Stimulated activated CD4-positive, alpha-beta T cell treated with anti-CD3 and anti-CD28 coated beads, TNF-alpha, amount 100 ng/mL, for 4 hours (primary cell): ENCODE data around the gene IGSF21.

Source experiments
- DNase-seq, 3 experiments: peaks; one replicate each; pipeline ENCODE4 v3.0.0-alpha.2; 2020; ENCODE audit warnings: low read depth in 3 of 3

Gene IGSF21

GRCh38 chr1:18217398-18218043 lies 109.9 kb downstream of the IGSF21 start:
- DNase-seq, result no peak

- DNase-seq, result no peak
These were observed 122.0 kb downstream of the IGSF21 start for GRCh38 chr1:18229625-18230024.

GRCh38 chr1:18230321-18230720 lies 122.7 kb downstream of the IGSF21 start:
- DNase-seq, result no peak

GRCh38 chr1:18230840-18231239 lies 123.2 kb downstream of the IGSF21 start:
- DNase-seq, result no peak

GRCh38 chr1:18232052-18232451 lies 124.5 kb downstream of the IGSF21 start:
- DNase-seq, result no peak

- DNase-seq, result no peak
These were observed 125.7 kb downstream of the IGSF21 start for GRCh38 chr1:18233176-18233864.

GRCh38 chr1:18234790-18235242 lies 127.2 kb downstream of the IGSF21 start:
- DNase-seq, result no peak

- no peak for DNase-seq
These were observed 129.8 kb downstream of the IGSF21 start for GRCh38 chr1:18237371-18237770.

GRCh38 chr1:18238190-18238589 lies 130.6 kb downstream of the IGSF21 start:
- no peak for DNase-seq

GRCh38 chr1:18239671-18240070 lies 132.1 kb downstream of the IGSF21 start:
- DNase-seq, result no peak

- DNase-seq, result no peak
These were observed 133.3 kb downstream of the IGSF21 start for GRCh38 chr1:18240906-18241305.

GRCh38 chr1:18241891-18242290 lies 134.3 kb downstream of the IGSF21 start:
- DNase-seq, result no peak

- DNase-seq, result no peak
These were observed 136.0 kb downstream of the IGSF21 start for GRCh38 chr1:18243503-18244175.

GRCh38 chr1:18244762-18245161 lies 137.2 kb downstream of the IGSF21 start:
- DNase-seq, result no peak

GRCh38 chr1:18245647-18246046 lies 138.0 kb downstream of the IGSF21 start:
- DNase-seq, result no peak

GRCh38 chr1:18246543-18246942 lies 138.9 kb downstream of the IGSF21 start:
- DNase-seq, result no peak

GRCh38 chr1:18247151-18247550 lies 139.6 kb downstream of the IGSF21 start:
- no peak for DNase-seq

GRCh38 chr1:18249631-18250030 lies 142.0 kb downstream of the IGSF21 start:
- DNase-seq, result no peak

- no peak for DNase-seq
These were observed 145.5 kb downstream of the IGSF21 start for GRCh38 chr1:18253093-18253492.

- no peak for DNase-seq
These were observed 149.0 kb downstream of the IGSF21 start for GRCh38 chr1:18256282-18257235.

- DNase-seq, result no peak
These were observed 150.2 kb downstream of the IGSF21 start for GRCh38 chr1:18257778-18258177.

GRCh38 chr1:18261891-18262290 lies 154.3 kb downstream of the IGSF21 start:
- no peak for DNase-seq
